ENCODE results near the gene FNTB.

DNA sequence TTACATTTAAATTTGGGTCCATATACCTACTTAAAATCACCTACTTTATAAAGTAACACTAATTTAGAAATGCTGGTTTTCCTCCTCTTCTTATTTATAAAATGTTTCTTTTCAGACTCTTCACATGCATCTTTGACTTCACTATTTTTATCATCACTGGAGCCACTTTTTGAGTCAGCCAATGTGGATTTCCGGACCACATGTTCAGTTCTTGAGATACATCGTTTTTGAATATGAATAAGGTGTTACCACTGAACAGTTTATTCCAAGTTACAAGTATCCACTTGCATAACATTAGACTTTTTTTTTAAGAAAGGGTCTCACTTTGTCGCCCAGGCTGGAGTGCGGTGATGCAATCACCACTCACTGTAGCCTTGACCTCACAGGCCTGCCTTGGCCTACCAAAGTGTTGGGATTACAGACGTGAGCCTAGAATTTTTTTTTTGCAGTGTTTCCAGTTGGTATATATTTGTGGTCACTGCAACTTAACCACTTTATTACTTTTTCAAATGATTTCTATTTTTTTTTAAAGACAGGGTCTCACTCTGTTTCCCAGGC, 5.7 kb downstream of the FNTB start:
- no peak for TF ChIP-seq POLR2A (IDR thresholded peaks at IDR 0.05)
- TF ChIP-seq, protein P1, sequence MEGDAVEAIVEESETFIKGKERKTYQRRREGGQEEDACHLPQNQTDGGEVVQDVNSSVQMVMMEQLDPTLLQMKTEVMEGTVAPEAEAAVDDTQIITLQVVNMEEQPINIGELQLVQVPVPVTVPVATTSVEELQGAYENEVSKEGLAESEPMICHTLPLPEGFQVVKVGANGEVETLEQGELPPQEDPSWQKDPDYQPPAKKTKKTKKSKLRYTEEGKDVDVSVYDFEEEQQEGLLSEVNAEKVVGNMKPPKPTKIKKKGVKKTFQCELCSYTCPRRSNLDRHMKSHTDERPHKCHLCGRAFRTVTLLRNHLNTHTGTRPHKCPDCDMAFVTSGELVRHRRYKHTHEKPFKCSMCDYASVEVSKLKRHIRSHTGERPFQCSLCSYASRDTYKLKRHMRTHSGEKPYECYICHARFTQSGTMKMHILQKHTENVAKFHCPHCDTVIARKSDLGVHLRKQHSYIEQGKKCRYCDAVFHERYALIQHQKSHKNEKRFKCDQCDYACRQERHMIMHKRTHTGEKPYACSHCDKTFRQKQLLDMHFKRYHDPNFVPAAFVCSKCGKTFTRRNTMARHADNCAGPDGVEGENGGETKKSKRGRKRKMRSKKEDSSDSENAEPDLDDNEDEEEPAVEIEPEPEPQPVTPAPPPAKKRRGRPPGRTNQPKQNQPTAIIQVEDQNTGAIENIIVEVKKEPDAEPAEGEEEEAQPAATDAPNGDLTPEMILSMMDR (IDR thresholded peaks at IDR 0.05) = no peak
- no peak for TF ChIP-seq POLR2AphosphoS5 (IDR thresholded peaks at IDR 0.05)
